ENCODE results near the gene PTPRM.

GRCh38 chr18:7871560-7872456 lies 304.7 kb downstream of the PTPRM start:
- TF ChIP-seq CTCF (IDR thresholded peaks at IDR 0.05): no peak
- TF ChIP-seq REST (IDR thresholded peaks at IDR 0.05; ENCODE audit: insufficient read depth in 1 of 2, low read depth in 2 of 2, low read length in 1 of 2): no peak
- no peak for TF ChIP-seq POLR2AphosphoS5 (IDR thresholded peaks at IDR 0.05; ENCODE audit: low read depth, low read length)
- no peak for TF ChIP-seq TCF7L2 (IDR thresholded peaks at IDR 0.05; ENCODE audit: low read depth, low read length)
- TF ChIP-seq SIN3A (IDR thresholded peaks at IDR 0.05; ENCODE audit: borderline replicate concordance, insufficient read depth, low read depth, low read length): no peak

Data from Panc1 (cell line).